HG03460 (cell line): ENCODE measurements around the gene PRLH.

Source experiments
- ATAC-seq: cut with Tn5 transposase; IDR thresholded peaks from one replicate; pipeline ENCODE4 v1.9.1; 2021; ENCODE audit not compliant: unreplicated experiment

The PRLH gene

GRCh38 chr2:237538901-237539300 lies 27.5 kb upstream of the PRLH start:
- no peak for ATAC-seq

DNA sequence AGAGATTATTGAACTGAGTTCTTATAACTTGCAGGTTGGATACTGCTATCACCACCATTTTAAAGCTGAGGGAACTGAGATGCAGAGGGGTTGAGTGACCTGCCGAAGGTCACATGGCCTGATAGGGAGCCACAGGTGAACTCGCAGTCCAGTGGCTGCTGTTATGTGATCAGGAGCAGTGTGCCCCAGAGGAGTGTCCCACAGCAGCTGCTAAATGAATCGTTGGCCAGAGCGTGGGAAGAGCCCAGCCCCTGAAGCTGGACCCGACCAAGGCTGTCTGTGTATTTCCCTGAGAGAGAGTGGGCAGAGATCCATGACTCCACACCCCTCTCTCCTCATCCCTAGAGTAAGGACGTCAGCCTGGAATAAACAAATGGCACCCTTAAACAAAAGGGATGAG lies 26.7 kb upstream of the PRLH start:
- no peak for ATAC-seq

DNA sequence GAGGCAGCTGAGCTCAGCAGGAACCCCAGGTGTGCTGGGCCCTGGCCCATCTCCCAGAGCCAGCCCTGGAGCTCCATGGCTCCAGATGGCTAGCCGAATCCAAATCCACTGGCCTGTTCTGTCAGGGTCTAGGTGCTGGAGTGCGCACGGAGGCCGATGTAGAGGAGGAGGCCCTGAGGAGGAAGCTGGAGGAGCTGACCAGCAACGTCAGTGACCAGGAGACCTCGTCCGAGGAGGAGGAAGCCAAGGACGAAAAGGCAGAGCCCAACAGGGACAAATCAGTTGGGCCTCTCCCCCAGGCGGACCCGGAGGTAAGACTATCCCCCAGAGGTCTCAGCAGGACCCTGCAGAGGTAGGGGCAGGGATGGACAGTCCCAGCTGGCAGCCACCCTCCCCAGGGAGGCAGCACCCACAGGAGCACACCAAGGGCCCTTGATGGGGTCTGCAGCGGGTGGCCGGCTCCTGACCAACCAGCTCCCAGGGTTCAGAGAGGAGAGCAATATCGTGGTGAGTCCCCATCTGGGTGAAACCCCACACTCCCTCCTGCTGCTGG lies 26.1 kb upstream of the PRLH start:
- no peak for ATAC-seq

- ATAC-seq: no peak
These were observed 25.6 kb upstream of the PRLH start for GRCh38 chr2:237540823-237541222.

DNA sequence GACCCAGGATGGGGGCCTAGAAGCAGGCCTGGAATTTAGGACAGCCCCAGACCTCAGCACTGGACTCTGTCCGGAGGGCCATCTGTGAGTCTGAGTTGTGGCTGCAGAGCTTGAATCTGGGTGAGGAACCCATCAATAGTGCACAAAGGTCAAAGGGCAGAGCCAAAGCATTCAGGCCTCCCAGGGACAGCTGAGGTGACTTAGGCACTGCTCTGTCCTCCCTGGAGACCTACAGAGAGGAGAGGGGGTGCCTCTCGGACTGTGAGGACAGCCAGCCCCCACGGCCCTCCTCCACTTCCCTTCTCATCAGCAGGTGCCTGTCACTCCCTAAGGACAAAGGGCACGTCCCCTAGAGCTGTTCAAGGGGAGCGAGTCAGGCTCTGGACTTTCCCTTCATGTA lies 25.1 kb upstream of the PRLH start:
- no peak for ATAC-seq

GRCh38 chr2:237542001-237542704 lies 24.2 kb upstream of the PRLH start:
- no peak for ATAC-seq

- ATAC-seq: no peak
These were observed 20.1 kb upstream of the PRLH start for GRCh38 chr2:237546040-237546875.

- no peak for ATAC-seq
These were observed 19.4 kb upstream of the PRLH start for GRCh38 chr2:237546876-237547395.

GRCh38 chr2:237547841-237548416 lies 18.4 kb upstream of the PRLH start:
- ATAC-seq: no peak

DNA sequence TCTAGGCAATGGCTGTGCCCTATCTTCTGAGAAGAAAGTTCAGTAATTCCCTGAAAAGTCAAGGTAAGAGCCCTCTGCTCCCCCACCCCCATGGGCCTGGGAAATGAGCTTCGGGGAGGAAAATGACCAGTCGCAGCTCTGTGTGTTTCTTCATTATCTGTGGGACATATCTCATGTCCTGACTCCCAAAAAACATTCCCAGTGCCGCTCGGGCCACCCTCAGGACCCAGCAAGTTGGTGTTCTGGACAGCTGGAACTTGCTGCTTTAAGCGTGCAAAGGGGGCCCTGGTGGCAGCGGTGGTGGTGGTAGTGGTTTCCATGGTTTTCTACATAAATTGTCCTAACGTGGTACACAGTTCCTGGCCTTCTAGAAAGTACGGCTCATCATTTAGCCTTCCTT lies 17.2 kb upstream of the PRLH start:
- ATAC-seq: no peak

DNA sequence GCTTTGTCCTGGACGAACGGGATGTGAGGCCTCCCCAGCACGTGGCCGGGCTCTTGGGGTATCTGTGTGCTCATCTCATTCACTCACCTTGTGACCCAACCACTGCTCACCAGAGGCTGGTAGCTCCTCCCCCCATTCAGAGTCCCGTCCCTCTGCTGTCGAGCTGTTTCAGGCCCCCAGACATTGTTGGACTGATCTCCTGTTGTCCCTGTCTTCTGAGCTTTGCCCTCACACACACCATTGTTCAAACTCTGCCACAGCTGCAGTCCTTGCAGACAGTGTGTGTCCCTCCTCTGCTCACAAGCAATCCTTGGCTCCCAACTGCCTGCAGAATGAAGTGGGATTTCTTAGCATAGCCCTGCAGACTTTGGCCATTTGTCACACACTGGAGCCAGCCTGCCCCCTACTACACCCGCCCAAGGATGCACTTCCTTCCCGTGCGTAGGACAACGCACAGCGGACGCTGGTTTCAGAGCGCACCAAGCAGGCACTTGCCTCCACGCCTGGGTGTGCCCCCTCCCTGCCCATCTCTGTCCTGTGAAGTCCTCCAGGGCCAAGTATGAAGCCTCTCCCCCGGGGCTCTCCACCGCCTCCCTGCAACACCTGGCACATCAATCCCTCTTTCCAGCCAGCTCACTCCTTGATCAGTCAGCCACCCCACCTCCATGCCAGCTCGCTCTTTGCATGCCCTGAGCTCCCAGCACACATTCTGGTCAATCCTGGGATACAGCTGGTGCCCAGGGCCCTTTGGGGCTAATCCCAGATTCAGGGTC lies 16.5 kb upstream of the PRLH start:
- ATAC-seq: no peak

GRCh38 chr2:237551071-237551574 lies 15.3 kb upstream of the PRLH start:
- no peak for ATAC-seq

DNA sequence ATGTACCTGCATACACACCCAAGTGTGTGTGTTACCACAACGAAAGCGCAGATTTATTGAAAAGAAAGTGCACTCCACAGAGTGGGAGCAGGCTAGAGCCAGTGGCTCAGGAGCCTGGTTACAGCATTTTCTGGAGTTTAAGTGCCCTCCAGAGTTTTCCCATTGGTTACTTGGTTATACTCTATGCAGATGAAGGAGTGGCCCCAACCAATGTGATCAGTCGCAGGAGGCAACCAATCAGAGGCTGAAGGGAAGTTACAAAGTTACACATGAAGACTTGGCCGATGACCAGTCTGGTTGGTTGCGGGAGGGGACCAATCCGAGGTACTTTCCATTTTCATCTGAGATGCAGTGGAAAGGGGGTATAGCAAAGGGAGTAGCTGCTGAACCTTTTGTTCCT lies 13.5 kb upstream of the PRLH start:
- ATAC-seq: no peak

DNA sequence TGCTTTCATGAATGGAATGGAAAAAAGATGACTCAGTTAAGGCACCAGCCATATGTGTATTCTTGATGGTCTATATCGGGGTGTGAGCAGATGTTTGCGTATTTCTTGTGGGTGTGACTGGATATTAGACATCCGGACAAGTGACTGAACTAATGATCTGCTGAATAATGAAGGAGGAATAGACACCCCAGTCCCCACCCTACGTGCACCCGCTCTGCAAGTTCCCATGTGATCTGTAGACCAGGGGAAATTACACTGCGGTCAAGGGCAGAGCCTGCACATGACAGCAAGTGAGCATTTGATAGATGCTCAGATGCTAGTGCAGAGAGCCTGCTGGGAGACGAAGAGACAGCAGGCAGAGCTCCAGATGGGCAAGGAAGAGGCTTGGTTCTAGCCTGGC lies 12.4 kb upstream of the PRLH start:
- no peak for ATAC-seq

DNA sequence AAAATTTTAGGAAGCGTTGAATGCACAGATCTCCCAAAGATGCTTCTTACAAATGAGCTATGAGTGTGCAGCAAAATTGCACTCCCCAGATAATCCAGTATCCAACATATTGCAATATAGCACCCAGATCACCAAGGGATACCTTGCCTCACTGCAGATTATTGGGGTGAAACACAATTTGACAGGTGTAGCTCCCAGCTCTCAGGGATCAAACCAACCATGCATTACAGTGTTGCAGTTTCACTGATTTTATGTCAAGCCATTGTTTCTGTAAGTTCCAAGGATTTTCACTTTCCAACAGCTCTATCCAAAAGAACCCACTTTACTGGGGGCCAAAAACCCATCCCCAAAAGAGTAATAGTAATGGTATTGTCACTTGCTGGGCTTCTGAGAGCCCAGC lies 10.8 kb upstream of the PRLH start:
- no peak for ATAC-seq

DNA sequence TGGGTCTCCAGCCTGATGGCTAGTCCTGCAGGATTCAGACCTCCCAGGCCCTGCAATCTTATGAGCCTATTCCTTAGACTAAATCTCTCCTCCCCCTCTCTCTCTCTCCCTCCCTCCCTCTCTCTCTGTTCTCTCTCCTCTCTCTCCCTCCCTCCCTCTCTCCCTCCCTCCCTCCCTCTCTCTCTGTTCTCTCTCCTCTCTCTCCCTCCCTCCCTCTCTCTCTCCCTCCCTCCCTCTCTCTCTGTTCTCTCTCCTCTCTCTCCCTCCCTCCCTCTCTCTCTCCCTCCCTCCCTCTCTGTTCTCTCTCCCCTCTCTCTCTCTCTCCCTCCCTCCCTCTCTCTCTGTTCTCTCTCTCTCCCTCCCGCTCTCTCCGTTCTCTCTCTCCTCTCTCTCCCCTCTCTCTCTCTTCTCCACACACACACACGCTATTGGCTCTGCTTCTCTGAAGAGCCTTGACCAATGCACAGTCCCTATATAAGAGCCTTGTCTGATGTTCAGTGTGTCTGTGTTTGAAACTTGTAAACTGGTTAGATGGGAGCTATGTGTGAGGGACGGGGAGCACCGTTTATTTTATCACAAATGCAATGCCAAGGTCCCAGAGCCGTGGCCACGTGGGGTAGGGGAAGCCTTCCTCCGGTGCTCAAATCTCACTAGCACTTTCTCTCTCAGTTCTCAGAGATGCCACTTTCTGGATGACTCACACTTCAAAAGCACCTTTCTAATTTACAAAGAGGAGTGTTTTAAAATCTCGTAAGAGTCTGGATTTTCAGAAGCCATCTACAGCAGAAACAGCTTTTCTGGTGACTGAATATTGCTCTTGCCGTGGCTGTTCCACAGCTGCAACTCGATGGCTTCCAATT lies 9.4 kb upstream of the PRLH start:
- peak; percentile 95 for ATAC-seq

- peak; percentile 14 for ATAC-seq
These were observed 8.8 kb upstream of the PRLH start for GRCh38 chr2:237557633-237558015.

DNA sequence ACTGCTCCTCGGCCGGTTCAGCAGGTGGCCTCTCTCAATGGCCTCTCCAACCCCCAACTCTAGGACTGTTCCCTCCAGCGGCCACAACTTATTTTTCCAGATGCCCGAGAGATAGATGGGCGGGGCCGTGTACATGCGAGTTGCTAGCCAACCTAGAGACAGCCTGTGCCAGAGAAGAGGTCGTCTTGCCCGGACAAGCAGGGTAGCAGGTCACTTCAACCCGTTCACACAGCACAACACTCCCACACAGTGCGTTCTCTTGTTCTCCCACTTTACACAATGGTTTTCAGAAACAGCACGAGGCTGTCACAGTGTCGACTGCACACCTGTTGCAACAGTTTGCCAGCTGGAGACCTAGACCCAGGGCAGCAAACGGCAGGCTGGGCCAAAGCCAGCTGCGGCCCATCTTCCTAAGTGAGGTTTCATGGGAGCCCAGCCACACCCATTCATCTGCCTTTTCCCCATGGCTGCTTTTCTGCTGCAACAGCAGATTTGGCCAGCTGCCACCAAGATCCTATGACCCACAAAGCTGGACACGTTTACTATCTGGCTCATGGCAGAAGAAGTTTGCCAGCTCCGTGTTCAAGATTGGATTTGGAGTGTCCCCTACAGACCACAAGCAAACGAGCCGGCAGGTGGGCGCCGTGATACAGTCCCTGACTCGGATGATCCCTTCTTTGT lies 7.3 kb upstream of the PRLH start:
- no peak for ATAC-seq

GRCh38 chr2:237561221-237561620 lies 5.2 kb upstream of the PRLH start:
- ATAC-seq: no peak
